Ishikawa (cell line): Measurements from ENCODE around the gene PRSS16.

Experiments
- CEBPB ChIP-seq: IDR thresholded peaks from 2 replicates; pipeline ENCODE4 v1.6.1; 2012
- CREB1 ChIP-seq: IDR thresholded peaks from 2 replicates; pipeline ENCODE4 v1.6.1; 2012; ENCODE audit warnings: low read depth
- EP300 ChIP-seq: IDR thresholded peaks from 2 replicates; pipeline ENCODE4 v1.6.1; 2012; ENCODE audit warnings: borderline replicate concordance
- NFIC ChIP-seq: IDR thresholded peaks from 2 replicates; pipeline ENCODE4 v1.6.1; 2012
- RAD21 ChIP-seq: IDR thresholded peaks from 2 replicates; pipeline ENCODE4 v1.6.1; 2012; ENCODE audit warnings: low read depth
- REST ChIP-seq: IDR thresholded peaks from 2 replicates; pipeline ENCODE4 v1.6.1; 2012; ENCODE audit warnings: low read depth, mild to moderate bottlenecking
- TAF1 ChIP-seq: IDR thresholded peaks from 2 replicates; pipeline ENCODE4 v1.6.1; 2012; ENCODE audit warnings: low read depth, mild to moderate bottlenecking
- YY1 ChIP-seq: IDR thresholded peaks from 2 replicates; pipeline ENCODE4 v1.6.1; 2012; ENCODE audit warnings: low read depth
- TF ChIP-seq, protein P1 (sequence below): IDR thresholded peaks from 2 replicates; pipeline ENCODE4 v1.6.1; 2012

DNA sequence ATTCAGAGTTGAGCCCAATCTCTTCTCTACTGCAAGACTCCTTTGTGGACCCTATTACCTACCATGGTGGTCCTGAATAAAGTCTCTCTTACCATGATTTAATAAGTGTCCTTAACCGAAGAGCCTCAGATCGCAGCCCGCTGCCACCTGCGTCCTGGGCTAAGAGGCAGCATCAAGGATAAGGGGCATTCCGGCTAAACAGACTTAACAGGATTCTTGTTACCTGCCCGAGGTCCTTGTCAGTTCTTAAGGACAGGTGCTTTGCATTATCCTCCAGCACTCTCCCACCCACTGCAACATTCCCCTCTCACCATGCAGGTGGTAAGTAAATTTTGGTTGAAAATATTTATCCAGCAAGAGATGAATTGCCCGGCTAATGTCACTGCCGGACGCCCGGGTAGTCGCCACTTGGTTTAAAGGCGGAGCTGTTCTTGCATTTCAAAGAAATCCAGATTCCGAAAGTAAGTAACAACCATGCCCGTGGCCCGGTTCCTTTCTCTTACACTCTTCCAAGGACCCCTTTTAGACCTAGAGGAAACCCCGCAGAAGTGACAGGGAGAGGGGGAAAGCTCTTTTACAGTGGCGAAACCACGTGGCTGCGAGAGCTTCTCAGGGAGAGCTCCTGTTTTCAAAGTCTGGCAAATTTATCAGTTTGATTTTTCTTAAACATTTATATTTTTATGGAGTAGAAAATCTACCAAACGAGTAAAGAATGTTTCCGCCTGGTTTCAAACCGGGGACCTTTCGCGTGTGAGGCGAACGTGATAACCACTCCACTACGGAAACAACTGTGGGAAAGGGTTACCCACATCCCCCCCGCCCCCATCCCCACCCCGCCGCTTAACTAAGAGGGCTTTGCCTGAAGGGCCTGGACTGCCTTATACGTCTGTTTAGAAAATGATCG is 41.9 kb upstream of the PRSS16 start:
- TF ChIP-seq REST (no peak), EP300 (no peak), RAD21 (no peak), CEBPB (no peak), CREB1 (no peak), NFIC (no peak), YY1 (no peak), TAF1 (no peak)
- TF ChIP-seq, protein P1, sequence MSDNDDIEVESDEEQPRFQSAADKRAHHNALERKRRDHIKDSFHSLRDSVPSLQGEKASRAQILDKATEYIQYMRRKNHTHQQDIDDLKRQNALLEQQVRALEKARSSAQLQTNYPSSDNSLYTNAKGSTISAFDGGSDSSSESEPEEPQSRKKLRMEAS, result no peak
